Activated gamma-delta T cell (primary cell): Measurements from ENCODE around the gene TMEM203.

Experiments
- DNase-seq: peaks from one replicate; lab custom pipeline; 2025; lab: John Stamatoyannopoulos, UW

The TMEM203 gene

DNA sequence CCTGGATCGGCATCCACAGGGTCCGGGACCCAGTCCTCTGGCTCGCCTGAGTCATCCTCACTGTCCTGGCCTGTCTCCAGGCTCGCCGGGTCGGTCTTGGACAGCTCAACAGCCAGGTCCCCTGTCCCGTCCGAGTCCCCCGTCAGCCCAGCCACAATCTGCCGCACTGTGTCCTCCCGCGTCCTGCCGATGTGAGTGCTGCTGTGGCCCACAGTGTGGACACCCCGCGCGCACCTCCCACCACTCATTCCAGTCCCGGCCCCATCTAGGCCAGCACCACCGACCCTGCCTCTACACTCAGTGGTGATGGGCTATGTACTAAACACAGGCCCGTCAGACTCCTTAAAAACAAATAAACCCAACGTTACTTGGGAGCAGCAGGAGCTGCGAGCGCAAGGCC lies 23.8 kb downstream of the TMEM203 start:
- DNase-seq = no peak

DNA sequence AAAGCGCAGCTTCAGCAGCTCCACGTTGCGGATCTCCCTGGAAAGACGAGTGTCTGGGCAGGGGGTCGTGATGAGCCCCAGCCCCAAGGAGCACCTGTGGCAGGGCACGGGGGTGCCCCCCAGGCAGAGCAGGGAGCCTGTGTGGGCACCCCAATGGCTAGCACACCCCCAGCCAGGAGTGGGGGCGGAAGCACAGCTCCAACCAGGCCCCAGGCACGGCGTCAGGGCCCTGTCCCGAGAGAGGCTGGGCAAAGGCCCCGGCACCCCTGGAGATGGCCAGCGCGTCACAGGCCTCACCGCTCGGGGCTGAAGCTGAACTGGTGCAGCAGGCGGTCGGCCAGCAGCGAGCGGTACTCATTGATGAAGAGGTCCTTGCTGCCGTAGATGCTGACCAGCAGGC lies 25.0 kb downstream of the TMEM203 start:
- no peak for DNase-seq

DNA sequence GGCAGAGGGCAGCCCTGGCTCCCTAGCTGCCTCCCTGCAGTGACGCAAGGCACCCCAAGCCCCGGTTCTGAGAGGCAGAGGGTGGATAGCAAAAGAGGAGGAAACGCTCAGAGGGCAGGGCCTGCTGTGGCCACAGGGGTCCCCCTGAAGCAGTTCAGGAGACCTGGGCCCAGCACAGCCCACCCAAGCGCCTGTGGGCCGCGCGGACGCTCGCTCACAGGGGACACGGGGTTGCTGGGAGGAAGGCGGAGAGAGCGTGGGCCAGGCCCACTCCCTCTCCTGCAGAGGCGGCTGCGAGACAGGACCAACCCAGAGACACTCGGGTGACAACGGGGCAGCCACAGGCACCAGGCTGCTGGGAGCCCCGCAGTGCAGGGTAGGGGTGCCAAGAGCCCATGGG lies 25.7 kb downstream of the TMEM203 start:
- DNase-seq = no peak

DNA sequence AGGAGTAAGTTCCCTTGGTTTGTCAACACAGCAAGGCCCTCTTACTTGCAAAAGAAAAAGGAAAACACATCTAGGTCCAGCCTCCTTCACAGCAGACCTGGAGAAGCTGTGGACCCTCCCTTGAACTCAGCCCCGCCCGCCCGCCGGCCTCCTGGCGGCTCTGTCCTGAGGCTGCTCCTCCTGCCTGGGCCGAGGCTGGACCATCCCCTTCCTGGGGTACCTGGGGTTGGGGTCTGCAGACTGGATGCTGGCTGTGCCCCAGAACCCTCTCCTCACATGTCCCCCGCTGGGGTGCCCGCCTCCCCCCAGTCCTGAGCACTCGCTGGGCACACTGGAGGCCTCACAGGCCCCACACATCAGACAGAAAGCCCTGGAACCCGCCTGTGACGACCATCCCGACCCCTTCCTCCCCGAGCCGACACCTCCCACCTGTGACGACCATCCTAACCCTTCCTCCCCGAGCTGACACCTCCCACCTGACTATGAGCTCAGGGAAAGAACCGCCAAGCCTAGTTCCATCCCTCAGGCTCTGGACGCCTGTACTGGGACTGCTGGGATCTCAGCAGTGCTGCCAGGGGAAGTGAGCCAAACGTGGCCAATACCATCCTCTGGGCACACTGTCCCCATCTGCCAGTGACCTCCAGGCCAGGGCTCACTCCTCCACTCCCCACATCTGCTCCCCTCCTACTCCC lies 26.4 kb downstream of the TMEM203 start:
- DNase-seq = no peak

DNA sequence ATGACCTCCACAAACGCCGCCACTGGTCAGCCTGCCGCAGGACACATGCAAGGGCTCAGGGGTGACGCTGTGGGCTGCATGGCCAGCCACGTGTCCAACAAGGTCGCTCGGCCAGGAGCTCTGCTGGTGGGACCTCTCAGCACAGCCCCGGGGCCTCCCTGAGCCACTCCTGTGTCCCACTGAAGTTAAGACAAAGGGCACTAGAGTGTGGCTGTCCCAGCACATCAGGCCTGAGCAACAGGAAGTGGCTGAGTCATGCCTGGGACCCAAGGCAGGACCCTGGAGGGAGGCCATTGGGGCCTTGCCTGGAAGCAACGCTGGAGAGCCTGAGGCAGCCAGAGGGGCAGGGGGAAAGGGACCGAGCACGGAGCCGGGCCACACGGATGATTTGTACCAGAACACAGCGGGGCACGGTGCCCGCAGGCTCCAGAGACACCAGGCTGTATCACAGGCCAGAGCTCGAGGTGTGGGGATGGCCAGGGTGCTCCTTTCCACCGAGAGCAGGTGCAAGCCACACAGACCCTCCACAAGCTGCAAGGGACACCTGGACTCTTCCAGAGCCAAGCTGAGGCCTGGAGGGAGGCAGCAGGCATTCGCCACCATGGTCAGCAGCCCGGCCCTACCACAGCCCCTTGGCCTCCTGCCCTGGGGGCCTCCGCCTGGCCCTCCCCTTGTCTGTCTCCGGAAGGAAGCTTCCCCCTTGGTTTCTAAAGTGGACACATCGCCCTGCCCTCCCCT lies 27.1 kb downstream of the TMEM203 start:
- no peak for DNase-seq

DNA sequence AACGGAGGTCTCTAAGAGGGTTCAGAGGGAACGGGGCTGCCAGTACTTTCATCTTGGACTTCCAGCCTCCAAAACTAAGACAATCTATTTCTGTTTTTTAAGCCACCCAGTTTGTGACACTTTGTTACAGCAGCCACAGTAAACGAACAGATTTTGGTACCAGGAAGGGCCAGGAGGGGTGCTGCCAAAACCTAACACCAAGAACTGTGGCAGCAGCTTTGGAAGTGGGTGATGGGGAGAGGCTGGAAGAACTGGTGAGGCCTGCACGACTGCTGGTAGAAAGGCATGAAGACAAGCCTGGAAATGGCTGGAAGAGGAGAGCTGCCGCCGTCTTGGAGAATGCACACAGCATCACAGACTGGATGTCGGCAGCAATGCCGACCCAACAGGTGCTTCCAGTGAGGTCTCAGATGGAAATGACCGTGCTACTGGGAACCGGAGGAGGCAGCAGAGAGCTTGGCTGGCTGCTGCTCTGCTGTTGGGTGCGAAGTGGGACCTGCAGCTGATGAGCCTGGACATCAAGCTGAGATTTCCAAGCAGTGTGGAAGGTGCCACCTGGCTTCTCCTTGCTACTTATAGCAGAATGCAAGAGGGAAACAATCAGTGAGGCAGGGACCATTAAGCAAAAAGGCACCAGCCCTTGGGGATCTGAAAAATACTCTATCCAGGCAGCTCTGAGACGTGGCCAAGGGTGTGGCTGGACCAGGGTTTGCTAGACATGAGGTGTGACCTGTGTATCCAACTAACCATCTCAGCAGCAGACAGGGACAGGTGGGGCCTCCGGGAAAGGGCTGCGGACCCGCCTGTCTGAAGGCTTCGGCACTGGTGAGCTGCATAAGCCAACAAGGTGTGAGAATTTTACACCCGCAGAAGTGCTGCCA lies 28.9 kb downstream of the TMEM203 start:
- no peak for DNase-seq

DNA sequence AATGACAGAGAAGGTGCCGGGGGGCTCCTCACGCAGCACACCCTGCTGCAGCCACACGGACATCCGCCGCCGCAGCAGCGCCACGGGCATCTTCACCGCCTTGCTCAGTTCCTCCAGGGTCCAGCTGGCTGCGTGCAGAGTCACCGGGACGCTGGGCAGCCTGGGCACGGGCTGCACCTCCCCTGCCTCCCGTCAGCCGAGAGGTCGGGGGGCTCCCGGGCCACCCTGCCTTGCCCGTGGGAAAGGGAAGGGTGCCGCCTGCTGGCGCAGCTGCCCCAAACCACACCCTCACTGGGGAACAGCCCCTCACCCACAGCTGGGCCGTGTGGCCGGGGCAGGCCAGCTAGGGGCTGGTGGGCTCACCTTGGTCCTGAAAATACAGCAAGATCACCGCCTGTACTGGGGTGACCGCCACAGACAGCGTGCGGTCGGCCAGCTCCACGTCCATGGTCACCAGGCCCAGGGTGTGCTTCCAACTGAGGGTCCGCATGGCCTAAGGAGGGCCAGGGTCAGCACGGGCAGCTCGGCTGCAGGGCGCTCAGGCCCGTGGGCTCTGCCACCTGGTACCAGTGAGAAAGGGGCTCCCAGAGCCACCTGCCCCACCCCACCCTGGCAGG lies 30.0 kb downstream of the TMEM203 start:
- DNase-seq = no peak

DNA sequence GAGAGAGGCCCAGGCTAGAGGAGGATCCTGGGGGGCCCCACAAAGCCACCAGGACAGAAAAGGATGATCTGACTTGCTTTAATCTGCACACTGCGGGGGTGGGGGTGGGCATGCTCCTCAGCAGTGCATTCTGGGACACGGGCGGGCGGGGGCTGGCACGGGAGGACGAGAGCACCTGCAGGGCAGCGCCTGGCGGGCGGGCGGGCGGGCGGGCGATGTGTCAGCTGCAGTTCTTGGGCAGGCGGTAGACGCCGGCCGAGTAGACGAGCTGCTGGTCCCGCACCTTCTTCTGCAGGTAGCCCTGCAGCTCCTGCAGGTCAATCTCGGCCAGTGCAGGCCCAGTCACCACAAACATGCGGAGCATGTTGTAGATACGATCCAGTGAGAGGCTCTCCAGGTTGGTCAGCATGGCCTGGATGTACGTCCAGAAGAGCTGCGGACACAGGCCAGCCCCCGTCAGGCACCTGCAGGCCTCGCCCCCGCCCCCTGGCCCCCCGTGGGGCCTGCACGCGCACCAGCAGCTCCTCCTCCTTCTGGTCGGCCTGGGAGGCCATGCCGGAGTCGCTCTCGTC lies 30.6 kb downstream of the TMEM203 start:
- DNase-seq = no peak

DNA sequence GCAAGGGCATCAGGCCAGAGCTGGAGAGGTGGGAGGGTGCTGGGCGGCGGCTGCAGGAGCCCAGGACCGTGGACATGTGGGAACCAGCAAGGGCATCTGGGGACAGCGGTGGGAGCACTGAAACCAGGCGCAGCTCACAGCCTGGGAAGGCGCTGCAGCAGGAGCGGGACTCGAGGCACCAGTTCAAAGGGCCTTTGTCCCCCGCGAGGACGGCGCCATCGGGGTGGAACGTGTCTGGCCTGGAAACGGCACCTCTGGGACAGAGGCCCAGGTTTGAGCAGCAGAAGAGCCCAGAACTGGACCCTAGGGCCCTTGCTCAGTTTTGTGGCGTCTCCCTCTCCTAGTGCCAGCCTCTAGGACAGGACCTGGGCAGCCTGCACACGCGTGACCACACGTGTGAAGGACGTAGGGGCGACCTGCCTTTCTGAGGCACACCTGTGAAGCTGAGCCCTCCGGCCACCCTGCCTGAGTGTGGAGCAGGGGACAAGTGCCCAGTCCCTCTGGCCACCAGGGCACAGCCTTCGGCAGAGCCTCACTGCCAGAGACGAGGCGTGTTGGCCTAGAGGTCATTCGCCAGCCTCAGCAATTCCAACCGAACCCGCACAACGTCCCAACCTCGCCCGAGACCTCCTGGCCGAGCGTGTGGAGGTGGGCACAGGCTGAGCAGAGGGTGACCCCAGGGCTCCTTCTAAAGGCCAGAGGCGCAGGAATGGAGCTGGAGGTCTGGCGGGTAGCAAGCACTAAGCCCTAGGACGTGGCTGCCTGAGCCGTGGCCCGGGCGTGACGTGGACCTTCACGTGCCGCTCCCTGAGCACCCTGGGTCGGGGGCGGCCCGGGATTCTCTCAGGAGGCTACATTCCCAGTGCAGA lies 31.4 kb downstream of the TMEM203 start:
- no peak for DNase-seq

DNA sequence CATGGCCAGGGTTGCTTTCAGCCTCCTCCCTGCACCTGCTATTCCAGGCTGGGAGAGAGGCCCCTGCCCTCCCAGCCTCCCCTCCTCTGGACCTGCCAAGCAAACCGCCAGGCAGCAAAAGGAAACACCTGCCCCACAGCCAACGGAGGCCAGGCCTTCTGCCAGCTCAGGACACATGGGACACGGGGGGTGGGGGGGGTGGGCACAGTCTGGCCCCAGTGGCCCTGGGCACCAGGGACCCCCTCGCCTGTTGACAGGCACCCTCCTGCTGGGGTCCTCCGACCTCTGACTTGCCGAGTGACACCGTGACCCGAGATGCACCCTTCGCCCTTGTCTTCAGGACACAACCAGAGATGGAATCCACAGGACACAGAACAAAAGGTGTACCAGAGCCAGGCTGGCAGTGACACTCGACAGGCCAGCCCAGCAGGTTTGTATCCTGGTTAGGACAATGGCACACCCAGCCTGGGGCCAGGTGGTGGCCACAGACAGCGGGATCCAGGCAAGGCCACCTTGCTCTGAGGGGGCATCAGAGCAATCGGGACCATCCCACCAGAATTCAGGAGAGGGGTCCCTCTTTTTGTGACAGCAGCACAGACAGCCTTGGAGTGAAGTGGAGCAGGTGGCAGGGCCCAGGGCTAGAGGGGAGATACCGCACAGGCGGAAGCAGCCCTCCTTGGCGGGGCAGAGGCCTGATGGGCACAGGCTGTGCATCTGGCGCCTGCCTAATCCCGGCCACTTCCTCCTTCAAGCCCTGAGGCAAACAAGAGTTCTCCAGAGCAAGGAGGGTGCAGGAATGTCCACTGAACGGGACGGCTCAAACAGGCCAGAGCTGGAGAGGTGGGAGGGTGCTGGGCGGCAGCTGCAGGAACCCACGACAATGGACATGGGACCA lies 32.3 kb downstream of the TMEM203 start:
- no peak for DNase-seq

DNA sequence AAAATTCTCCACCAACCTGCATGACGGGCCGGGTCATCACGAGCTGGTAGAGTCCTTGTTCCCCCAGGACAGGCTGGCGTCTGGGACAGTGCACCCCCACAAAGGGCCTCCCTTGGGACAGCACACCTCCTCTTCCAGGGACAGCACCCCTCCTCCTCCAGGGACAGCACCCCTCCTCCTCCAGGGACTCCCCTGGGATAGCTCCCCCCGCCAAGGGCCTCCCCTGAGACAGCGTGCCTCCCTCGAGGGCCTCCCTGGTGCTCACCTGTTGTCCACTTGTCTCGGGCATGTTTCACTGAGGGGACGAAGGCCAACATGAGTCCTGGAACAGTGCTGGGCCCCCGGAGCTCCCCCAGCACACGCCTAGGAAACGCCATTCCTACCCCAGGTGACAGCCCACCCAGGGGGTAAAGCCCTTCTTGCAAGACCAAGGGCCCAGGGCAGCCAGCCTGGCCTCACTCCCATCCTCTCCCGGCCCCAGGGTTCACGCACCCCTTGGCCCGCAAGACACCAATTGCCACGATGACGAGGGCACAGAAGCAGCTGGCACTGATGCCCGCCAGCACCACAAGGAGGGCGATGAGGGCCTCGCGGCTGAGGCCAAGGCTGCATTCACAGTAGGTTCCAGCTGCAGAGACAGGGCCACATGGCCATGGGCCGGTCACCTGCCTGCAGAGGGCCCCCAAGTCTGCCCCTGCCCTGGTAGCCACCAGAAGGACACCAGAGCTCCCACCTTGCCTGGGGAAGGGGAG lies 34.1 kb downstream of the TMEM203 start:
- DNase-seq = no peak

DNA sequence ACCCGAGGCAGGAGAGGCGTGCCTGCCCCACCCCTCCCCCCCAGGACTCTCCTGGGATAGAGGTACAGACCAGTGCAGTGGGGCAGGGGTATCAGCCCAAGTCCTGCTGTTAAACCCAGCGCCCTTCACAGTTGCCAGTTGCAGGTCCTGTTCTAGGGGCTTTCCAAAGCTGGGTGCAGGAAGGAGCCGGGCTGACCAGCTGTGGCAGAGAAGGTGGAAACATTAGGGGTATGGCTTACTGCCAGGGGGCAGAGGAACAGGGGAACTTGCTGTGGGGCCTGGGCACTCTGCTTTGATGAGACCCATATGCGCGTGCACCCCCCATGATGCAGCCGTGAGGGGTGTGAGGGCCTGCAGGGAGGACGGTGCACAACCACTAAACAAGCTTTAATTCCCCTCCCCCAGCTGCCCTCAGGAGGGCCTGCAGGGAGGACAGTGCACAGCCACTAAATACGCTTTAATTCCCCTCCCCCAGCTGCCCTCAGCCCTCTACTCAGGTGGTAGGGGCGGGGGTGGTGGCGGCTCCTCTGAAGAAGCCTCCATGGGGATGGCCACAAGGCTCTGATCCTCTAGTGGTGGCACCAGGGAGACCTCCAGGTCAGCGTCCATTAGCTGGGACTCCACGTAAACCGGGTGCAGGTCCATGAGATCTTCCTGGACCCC lies 34.8 kb downstream of the TMEM203 start:
- DNase-seq = no peak

DNA sequence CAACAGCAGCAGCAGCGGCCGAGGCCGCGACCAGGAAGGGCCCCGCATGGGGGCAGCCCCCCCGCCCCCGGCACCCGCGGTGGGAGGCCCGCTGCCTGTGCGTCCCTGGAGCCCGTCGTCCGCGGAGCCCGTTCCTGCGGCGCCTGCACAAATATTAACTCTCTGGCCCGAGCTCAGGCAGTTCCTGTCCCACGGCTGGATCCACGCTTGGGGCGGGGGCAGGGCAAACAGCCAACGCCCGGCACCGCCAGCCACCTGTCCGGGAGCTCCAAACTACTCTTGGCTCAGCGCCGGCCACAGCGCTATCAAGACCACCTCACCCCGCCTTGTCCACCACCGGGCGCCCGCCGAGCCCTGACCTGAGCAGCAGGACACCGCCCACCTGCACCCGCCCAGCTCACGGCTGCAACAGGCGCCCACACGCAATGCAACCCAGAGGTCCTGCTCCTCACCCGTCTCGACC lies 35.5 kb downstream of the TMEM203 start, which contains the start of gene LRRC26:
LRRC26 (minus strand) TSS at position 156 of the 463 bp plus-strand sequence; CDS start at position 48, 108 bp downstream.
- no peak for DNase-seq

DNA sequence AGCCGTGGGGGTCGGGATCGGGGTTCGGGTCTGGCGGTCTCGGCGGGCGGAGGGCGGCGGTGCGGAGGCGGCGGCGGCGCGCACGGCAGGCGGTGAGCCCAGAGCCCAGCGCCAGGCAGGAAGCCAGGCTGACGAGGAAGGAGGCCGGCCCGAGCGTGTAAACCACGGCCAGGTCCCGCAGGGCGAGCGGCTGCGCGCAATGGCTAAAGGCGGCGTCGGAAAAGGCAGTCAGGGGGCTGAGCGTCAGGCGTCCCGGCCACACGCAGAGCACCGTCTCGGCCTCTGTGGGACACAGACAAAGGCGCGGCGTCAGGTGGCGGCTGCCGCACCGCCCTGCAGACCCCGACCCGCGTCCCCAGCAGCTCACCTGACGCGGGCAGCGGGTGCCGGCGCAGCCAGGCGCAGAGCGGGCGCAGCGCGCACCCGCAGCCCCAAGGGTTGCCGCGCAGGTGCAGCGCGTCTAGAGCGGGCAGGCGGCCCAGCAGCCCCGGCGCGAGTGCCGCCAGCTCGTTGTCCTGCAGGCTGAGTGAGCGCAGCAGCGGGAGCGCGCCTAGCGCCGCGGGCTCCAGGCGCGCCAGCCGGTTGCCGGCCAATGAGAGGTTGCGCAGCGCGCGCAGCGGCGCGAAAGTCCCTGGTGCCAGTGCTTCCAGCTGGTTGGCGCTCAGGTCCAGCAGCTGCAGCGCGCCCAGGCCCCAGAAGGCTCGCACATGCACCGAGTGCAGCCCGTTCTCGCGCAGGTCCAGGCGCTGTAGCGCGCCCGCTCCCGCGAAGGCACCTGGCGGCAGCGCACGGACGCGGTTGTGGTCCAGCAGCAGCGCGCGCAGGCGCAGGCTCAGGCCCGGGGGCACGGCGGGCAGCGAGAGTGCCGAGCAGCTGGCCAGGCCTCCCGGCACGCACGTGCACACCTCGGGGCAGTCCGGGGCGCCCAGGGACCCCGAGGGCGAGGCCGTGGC lies 36.3 kb downstream of the TMEM203 start:
- DNase-seq = no peak

DNA sequence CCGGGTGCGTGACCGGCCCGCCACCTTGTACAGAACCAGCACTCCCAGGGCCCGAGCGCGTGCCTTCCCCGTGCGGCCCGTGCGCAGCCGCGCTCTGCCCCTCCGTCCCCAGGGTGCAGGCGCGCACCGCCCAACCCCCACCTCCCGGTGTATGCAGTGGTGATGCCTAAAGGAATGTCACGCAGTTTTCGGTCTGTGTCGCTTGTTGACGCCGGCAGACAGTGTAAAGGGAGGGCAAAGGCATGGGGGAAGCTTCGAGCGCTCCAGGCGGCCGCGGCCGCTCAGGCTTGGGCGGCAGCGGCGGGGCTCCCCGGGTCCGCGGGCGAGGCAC lies 36.9 kb downstream of the TMEM203 start:
- no peak for DNase-seq

DNA sequence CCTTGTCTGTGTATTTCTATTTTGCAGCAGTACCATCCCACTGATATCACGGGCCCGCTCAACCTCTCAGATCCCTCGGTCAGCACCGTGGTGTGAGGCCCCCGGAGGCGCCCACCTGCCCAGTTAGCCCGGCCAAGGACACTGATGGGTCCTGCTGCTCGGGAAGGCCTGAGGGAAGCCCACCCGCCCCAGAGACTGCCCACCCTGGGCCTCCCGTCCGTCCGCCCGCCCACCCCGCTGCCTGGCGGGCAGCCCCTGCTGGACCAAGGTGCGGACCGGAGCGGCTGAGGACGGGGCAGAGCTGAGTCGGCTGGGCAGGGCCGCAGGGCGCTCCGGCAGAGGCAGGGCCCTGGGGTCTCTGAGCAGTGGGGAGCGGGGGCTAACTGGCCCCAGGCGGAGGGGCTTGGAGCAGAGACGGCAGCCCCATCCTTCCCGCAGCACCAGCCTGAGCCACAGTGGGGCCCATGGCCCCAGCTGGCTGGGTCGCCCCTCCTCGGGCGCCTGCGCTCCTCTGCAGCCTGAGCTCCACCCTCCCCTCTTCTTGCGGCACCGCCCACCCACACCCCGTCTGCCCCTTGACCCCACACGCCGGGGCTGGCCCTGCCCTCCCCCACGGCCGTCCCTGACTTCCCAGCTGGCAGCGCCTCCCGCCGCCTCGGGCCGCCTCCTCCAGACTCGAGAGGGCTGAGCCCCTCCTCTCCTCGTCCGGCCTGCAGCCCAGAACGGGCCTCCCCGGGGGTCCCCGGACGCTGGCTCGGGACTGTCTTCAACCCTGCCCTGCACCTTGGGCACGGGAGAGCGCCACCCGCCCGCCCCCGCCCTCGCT lies 37.5 kb downstream of the TMEM203 start:
- DNase-seq = no peak
